Measurements from ENCODE around the gene UQCC3.
"Not testable (repeated sequence)": the region's sequence is repeated elsewhere in the genome, so short reads cannot be mapped to it uniquely, and the experiment has no call there.

UQCC3 gene

DNA sequence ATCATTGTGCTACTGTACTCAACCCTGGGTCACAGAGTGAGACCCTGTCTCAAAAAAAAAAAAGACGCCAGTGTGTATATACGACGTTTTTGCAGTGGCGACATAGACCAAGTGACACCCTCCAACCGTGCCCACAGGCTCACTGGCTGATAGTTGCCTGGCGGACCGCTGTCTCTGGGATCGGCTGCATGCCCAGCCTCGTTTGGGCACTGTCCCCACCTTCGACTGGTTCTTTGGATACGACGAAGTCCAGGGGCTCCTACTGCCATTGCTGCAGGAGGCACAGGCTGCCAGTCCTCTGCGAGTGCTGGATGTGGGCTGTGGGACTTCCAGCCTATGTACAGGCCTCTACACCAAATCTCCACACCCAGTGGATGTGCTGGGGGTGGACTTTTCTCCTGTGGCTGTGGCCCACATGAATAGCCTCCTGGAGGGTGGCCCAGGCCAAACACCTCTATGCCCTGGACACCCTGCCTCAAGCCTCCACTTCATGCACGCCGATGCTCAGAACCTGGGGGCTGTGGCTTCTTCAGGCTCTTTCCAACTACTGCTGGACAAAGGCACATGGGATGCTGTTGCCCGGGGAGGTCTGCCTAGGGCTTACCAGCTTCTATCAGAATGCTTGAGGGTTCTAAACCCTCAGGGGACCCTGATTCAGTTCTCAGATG lies 5.1 kb upstream of the UQCC3 start:
- no peak for DNase-seq

DNA sequence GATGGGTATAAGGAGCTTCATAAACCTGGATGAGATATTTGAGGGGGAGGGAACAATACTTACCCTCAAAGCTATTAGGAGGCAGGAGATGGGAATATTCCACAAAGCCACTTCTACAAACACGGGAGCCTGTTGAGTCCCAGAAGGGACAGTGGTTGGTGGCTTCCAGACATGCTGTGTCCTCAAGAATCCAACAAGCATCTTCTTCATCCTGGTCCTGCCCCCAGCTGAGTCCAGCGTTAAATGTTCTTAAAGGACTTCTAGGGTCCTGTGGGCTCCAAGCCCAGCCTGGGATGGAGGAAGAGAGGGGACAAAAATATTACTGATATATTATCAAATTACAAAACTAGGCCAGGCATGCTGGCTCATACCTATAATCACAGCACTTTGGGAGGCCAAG lies 4.0 kb upstream of the UQCC3 start:
- DNase-seq: no peak

DNA sequence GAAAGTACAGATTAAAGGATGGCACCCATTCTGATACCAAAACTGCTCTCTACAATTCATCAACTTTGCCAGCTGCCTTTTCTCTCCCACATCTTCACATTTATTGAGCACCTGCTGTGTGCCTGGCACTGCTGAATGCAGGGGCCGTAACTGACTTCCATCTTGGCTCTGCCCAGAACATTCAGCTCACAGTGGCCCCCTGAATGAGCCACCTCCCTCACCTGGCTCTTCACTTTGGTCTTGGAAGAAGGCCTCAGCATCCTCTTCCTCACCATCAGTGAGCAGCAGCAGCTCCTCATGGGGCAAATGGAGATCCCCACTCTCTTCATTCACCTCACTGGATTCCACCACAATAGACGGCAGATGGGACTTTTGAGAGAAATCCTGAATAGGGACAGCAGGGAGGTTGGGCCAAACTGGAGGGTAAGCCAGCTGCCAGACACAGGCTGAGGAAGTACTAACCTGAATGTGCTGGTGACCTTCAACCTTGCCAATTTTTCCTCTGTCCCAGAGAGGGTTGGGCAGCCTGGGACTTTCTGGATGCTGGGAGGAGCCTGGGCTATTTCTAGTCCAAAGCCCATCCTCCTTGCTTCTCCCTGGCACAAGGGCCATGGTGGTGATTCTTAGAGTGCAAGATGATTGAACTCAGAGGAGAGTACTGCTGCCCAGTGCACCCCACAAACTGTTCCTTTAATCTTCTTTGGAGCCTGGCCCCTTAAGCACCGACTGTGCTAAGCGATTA lies 1.9 kb upstream of the UQCC3 start:
- no peak for DNase-seq

DNA sequence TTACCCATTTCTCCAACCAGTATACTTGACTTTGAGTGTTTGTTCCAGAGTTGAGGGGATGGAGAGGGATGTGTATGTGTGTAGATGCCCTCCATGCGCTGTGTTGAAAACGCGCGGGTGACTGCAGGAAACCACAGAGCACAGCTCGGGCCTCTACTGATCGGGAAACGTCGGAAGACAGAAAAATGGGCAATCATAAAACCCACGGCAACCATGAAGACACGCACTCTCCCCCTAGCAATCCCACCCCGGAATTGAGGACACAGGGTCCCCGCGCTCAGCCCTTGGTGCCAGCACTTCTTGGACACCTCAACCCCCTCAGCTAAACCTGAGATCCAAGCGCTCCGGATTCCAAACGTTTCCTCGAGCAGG lies 251 bp upstream of the UQCC3 start:
- no peak for DNase-seq

DNA sequence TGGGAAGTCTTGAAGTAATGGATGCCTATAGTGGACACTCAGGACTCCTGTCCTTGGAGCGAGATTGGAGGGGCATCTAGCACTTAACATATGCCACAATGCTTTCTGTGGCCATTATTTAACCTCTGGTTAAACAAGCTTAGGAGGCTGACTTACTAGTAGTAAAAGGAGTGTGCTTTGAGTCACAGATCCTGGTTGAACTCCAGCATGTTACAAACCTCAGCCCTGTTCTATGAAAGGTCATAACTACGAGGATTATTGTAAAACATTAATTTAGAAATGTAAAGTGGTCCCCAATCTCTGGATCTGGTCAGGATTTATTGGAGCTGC lies 1.7 kb downstream of the UQCC3 start:
- no peak for DNase-seq

DNA sequence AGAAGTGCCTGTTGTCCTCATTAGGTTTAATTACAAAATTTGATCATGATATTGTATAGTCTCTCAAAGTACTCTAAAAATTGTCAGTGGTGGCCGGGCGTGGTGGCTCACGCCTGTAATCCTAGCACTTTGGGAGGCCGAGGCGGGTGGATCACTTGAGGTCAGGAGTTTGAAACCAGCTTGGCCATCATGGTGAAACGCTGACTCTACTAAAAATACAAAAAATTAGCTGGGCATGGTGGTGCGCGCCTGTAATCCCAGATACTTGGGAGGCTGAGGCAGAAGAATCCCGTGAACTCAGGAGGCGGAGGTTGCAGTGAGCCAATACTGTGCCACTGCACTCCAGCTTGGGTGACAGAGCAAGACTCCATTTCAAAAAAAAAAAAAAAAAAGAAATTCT lies 3.9 kb downstream of the UQCC3 start:
- DNase-seq: not testable (repeated sequence)

DNA sequence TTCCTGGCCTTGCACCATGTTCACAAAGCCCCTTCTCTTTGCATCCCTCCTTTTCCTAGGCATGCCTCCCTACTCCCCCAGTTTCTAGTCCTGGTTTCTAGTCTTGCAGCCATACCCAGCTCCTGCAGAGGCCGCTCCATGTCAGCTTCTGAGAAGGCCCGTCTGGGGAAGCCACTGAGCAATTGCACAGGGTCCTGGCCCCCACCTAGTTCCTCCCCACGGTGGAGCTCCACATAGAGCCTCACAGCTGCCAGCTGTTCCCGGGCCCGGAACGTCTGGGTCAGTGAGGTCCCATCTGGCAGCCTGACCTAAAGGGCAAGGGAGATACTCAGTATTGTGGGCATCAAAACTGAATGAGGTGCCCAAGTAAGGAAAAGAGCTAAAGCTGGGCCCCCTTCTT lies 5.2 kb downstream of the UQCC3 start:
- DNase-seq: no peak

DNA sequence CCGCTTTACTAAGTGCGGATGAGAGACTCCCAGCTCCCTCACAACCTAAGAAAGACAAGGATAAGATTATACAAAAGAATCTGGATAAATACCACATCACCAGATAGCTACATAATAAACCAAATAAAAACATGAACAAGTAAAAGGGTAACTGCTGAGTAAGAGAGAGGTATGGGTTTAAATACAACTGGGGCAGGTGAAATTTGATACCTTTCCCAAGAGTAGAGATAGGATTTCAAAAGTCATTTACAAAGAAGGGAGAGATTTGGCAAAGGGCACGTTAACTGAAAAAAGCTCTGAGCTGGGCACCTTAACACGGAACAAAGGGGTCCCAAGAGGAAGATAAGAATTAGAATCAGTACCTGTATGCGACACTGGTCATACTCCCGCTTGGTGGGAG lies 5.7 kb downstream of the UQCC3 start:
- DNase-seq: no peak

DNA sequence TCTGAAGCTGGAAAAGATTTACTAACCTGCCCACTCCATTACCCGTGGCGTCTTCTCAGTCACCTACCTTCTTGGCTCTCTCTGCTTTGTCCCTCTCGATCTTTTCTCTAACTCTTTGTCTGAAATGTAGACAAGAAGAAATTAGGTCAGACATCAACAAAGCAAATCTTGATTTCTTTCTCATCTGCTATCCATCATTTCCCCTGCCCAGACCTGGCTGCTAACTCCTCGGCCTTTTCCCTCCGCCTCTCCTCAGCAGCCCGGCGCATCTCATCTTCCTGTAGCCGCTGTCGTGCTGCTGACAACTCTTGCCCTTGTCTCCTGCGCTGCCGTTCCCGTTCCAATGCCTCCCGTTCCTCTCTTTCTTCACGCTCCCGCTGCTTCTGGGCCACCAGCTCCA lies 6.2 kb downstream of the UQCC3 start:
- DNase-seq: no peak

DNA sequence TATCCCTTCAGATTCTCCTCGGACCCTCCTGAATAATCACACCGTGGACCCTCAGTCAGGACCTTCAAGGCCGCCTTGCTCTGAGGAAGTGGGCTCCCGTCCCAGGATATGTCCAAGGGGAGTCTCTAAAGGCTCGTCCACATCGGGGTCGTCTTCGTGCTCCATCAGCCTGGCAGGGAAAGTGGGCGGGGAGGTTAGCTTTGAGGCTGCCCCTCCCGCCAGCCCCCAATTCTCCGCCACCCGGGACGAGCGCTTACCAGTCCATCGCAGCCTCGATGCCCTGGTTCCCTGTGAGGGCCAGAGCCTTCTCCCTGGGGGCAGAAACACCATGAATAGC lies 6.9 kb downstream of the UQCC3 start:
- no peak for DNase-seq

DNA sequence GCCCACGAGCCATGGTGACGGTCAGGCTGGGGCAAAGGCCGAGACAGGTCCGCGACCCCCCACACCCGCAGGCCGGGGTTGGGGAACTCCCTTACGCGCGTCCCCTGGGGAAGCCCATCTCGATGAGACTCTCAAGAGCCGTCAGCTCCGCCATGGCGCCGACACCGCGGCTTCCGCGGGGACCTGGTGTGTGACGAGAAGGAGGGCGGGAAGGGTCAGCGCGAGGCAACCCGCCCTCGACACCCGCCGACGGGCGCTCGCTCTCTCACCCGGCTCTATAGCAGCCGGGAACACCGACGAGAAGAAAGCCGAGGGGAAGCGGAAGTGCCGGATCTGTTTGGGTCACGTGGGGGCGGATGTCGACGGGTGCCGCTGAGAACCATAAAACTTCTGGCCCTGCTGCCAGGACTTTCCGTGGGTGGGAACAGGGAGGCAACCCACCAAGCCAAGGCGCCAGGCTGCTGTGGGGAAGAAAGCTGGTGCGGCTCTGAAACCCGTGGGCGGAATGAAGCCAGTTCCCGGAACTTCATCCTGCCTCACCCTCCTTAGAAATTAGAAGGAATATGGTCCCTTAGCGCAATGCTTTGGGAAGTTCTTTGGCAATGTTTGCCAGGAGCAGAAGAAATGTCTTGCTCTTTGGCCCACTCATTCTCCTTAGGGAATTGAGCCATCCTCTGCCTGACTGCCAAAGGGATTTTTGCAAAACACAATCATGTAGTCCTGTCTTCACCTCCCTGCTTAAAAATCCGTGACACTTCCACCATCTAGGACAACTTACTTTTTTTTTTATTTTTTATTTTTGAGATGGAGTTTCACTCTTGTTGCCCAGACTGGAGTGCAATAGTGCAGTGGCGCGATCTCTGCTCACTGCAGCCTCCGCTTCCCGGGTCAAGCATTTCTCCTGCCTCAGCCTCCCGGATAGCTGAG lies 7.6 kb downstream of the UQCC3 start, which contains the start of gene UBXN1:
Gene UBXN1 (minus strand): TSS at position 304 of the 927 bp plus-strand sequence. CDS start 150 bp downstream, at position 154.
- peak; percentile 96 for DNase-seq

DNA sequence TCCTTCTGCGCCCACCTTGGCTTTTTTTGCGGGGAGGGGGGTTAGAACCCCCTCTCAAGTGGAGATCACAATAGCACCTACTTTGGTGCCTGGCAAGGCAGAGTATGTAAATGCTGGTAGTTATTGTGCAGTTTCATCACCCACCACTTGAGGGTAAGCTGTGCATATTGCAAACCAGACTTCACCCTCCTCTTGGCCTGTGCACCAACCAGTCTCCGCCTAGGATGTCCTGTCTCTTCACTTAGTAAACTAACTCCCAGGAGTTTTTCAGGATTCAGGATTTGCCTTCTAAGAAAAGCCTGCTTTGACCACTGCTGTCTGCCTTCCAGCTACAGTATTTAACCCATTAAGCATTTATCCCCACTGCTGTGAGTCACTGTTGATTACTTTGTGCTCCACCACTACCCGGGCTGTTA lies 9.4 kb downstream of the UQCC3 start:
- DNase-seq: peak; percentile 57

DNA sequence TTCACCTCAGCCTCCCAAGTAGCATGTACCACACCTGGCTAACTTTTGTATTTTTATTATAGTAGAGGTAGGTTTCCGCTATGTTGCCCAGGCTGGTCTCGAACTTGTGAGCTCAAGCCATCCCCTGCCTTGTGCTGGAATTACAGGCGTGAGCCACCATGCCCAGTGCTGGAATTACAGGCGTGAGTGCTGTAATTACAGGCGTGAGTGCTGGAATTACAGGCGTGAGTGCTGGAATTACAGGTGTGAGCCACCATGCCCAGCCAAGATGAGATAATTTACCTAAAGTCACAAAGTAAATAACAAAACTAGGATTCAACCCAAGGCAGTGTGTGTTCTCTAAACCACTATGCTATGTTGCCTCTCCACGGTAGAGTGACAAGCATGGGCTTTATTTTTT lies 11.0 kb downstream of the UQCC3 start:
- DNase-seq: no peak

DNA sequence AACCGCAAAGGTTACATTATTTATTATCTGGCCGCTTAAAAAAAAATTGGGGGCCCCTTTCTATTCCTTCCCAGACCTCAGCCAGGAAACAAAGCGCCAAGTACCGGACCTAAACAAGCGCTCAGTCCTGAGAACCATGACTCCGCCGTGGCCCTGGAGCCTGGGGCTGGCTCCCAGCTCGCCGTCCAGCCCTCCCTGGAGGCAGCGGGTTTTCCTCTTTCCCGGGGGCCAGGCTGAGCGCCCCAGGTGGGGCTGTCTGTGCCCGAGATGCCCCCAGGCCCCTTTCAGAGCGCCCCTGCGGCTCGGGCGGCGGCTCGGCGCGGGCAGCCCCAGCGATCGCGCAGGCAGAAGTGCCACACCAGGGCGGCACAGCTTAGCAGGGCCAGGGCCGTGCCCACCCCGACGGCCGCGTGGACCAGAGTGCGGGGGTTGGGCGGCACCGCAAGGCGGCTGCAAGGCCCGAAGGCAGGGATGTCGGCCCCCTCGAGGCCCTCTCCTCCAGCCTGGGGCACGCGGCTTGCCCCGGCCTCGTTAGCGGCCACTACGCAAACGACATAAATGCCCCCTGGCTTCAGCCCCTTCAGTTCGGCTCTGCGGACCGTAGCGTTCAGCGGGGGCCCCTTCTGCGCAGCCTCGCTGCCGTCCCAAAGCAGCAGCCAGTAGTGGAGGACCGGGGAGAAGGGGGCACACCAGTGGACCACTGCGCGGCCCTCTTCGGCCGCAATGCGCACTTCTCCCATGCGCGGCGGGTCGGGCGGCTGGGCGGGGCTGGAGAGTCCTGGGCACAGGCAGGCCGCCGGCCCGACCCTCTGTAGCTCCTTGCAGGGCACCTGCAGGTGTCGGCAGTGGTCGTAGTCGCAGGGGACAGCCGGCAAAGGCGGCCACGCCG lies 16.3 kb downstream of the UQCC3 start:
- no peak for DNase-seq

DNA sequence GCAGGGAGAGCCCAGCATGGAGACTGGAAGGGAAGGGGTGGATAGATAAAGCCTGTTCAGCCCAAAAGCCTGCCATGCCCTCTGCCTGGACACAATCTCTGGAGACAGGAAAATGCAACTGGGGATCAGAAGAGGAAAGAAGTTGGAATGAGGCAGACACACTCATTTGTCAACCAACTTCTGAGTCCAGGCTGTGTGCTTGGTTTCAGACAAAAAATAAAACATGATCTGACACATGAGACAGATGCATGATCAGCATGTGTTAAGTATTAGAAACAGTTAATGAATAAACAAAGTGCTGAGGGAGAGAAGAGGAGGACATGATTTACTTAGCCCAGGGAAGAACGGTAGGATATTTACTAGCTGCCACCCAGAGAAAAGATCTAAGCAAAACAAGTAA lies 17.0 kb downstream of the UQCC3 start:
- no peak for DNase-seq

DNA sequence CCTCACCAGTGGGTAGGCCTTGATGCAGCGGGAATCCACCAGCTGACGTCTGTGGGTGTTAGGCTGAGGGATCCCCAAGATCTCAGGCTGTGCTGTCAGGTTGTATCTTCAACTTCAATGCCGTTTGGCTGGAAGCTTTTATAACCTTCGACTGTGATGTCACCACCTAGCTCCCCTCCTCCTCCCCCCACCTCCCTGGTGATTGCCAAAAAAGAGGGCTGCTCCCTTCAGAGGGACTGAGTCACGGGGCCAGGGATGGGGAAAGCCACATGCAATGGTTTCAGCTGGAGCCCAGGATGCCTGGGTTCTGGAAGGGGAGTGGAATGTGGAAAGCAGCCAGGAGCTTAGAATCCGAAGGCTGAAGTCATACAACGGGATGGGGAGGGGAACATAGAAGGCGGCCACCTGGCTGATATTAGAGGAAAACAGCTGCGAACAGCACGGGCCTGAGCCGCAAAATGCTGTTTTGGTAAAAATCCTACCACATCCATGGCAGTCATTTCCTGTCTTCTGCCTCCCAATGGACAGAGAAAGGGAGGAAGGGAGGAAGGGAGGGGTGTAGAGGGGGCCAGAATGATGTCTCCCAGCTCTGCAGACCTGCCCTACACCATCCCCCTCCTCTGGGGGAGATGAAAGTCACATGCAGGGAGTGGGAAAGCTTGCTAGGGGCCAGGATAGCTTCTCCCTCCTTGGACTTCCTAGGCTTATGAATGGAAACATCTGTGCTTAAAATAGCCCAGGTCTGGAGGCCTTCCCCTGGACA lies 18.1 kb downstream of the UQCC3 start, which contains the start of gene LRRN4CL:
Gene LRRN4CL (minus strand): TSS at position 110 of the 763 bp plus-strand sequence. CDS start 1,022 bp downstream, outside the sequence.
- no peak for DNase-seq

DNA sequence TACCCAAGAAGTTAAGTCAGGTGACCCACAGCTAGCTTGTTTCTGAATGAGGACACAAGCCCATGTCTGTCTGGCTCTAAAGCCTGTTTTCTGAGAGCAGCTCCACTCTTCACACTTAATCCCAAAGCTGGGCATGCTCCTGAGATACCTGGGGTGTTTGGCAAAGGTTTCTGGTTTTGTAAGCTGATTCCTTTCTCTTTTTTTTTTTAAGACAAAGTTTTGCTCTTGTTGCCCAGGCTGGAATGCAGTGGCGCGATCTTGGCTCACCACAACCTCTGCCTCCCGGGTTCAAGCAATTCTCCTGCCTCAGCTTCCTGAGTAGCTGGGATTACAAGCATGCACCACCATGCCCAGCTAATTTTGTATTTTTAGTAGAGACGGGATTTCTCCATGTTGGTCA lies 22.2 kb downstream of the UQCC3 start:
- DNase-seq: not testable (repeated sequence)

DNA sequence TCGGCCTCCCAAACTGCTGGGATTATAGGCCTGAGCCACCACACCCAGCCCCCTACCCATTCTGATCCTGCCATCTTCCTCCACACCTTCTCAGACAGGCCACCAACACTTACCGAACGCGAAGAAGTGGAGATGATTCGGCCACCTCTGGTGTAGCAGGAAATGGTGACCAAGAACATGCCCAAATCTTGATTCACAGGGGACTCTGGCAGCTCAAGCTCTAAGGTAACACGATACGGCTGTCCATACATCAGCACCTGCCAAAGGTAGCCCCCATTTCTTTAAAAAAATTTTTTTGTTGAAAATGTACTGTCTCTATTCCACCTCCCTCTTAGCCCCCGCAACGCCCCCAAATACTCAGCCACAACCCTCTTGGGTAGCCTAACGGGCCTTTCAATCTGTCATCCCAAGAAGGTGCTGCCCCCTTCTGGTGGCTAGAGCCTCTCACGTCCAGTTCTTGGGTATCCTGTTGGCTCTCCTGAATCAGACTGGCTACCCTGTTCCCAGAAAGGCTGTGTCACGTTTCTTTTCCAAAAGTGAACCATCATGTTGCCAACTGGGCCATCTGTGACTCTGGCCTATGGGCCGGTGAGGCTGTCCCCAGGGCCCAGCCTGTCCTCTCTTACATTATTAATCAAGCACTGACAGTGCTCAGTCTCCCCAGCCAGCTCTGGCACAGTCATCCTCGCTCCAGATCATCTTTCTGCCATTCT lies 23.1 kb downstream of the UQCC3 start:
- peak; percentile 73 for DNase-seq

DNA sequence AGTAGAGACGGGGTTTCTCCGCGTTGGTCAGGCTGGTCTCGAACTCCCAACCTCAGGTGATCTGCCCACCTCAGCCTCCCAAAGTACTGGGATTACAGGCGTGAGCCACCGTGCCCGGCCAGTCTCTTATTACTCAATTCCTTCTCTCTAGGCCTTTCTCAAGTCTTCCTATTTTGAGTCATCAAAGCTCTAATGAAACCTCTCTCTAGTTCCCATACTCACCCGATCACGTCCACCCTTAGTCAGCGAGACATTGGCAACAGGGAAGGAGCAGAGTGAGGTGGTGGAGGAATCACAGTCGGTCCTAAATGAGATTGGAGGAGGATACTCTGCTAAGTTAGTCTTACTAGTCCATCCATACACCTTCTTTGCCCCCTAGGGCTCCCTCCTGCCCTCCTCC lies 30.8 kb downstream of the UQCC3 start:
- peak; percentile 95 for DNase-seq

DNA sequence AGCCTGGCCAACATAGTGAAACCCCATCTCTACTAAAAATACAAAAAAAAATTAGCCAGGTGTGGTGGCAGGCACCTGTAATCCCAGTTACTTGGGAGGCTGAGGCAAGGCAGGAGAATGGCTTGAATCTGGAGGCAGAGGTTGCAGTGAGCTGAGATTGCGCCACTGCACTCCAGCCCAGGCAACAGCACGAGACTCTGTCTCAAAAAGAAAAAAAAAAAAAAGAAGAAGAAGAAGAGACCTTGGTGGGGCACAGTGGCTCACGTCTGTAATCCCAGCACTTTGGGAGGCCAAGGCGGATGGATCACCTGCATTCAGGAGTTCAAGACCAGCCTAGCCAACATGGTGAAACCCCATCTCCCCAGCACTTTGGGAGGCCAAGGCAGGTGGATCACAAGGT lies 32.4 kb downstream of the UQCC3 start:
- DNase-seq: peak; percentile 60

DNA sequence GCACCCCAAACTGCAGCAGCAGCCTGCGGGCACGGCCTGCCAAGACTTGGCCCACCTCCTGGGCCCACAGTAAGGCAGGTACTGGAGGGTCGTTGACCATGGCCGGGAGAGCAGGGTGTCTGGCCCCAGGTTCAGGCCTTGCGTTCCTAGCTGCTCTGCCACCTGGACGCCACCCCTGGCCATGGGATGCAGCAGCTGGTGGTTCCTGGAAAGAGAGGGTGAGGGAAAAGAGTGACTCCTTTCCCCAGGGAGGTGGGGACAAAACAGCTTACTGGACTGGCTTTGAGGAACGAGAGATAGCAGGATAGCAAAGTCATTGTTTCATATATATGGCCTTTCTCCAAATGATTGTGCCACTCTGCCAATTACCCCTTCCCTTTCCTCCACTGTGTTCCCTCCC lies 33.9 kb downstream of the UQCC3 start:
- peak; percentile 39 for DNase-seq
